Iris pigment epithelial cell (primary cell): Measurements from ENCODE around the gene GPR141.
"Not testable (repeated sequence)": the region's sequence is repeated elsewhere in the genome, so short reads cannot be mapped to it uniquely, and the experiment has no call there.

Experiments used
- DNase-seq: peaks from one replicate; pipeline ENCODE4 v3.0.0-alpha.2; 2011; ENCODE audit warnings: low read depth

The GPR141 gene

GRCh38 chr7:37686556-37687345, 3.2 kb downstream of the GPR141 start:
- no peak for DNase-seq

DNA sequence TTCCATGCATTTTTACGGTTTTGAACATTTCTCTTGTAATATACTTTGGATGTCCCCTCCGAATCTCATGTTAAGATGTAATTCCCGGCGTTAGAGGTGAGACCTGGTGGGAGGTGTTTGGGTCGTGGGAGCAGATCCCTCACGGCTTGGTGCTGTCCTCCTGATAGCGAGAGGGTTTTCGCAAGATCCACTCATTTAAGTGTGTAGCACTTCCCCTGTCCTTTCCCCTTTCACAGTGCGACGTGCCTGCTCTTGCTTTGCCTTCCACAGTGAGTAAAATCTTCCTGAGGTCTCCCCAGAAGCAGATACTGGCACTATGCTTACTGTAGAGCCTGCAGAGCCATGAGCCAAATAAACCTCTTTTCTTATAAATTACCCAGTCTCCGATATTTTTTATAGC, 6.6 kb downstream of the GPR141 start:
- DNase-seq, result no peak

DNA sequence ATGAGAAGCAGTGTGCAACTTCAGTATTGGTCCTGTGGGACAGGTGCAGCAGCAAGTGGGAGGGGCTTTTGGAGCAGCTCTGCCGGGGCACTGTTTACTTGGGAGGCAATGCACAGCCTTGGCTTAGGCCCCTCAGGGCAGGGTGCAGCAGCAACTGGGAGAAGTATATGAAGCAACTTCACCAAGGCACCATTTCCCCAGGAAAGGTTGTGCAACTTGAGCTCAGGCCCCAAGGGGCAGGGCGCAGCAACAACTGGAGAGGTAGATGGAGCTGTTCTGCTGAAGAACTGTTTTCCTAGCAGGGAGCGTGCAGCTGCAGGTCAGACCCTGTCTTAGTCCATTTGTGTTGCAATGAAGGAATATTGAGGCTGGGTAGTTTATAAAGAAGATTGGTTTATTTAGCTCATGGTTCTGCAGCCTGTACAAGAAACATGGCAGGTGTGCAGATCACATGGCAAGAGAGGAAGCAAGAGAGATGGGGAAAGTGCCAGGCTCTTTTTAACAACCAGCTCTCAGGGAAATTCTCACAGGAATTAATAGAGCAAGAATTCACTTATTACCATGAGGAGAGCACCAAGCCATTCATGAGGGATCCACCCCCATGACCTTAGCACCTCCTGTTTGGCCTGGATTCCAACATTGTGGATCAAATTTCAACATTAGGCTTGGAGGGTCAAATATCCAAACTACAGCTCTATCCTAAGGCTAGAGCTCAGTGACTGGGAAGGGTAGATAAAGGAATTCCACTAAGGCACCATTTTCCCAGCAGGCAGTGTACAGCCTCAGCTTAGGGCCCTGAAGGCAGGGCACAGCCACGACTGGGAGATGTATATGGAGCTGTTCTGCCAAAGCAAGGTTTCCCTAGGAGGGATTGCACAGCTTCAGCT, 10.9 kb downstream of the GPR141 start:
- DNase-seq, result no peak

GRCh38 chr7:37698276-37698675, 14.7 kb downstream of the GPR141 start:
- no peak for DNase-seq

GRCh38 chr7:37698782-37699181, 15.2 kb downstream of the GPR141 start:
- no peak for DNase-seq

DNA sequence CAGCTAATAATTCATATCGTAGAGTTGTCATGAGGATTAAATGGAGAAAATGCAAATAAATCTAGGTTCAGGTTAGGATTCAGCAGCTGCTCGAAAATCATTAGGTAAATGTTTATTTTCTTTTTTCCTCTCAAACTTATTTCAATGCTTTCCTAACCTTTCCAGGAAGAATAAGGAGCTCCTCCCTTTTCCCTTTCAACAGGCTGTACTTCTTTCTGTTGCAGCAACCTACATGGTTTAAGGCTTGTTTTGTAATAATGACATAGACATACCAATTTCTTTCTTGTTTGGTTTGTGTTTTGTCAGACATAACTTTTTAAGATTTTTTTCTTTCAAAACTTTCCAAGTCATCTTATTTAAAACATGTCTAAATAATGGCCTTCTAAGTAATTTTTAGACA, 18.2 kb downstream of the GPR141 start:
- no peak for DNase-seq

DNA sequence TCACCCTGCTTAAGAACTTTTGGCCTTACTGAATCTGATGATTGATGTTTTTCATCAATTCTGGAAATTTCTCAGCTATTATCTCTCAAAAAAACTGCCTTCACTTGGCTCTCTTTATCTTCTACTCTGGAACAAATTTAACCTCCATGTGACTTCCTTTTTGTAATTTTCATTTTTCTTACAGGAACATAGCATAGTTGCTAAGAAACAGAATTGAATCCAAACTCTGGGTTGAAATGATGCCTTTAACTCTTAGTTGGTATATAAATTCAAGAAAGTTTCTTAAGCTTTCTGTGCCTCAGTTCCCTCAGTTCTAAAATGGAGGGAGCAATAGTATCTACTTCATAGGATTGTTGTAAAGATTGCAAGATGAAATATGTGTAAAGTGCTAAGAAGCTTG, 19.8 kb downstream of the GPR141 start:
- no peak for DNase-seq

DNA sequence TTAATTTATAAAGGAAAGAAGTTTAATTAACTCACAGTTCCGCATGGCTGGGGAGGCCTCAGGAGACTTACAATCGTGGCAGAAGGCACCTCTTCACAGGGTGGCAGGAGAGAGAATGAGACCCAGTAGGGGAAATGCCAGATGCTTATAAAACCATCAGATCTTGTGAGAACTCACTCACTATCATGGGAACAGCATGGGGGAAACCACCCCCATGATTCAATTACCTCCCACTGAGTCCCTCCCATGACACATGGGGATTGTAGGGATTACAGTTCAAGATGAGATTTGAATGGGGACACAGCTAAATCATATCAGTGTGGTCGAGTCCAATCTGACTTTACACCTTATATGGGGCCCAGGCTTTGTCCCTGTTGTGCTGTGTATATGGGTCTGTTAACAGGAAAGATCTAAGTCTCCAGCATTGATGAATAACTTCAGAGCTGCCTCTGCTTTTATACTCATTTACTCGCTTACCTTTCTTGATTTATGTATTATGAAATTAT, 20.8 kb downstream of the GPR141 start:
- DNase-seq, result not testable (repeated sequence)

DNA sequence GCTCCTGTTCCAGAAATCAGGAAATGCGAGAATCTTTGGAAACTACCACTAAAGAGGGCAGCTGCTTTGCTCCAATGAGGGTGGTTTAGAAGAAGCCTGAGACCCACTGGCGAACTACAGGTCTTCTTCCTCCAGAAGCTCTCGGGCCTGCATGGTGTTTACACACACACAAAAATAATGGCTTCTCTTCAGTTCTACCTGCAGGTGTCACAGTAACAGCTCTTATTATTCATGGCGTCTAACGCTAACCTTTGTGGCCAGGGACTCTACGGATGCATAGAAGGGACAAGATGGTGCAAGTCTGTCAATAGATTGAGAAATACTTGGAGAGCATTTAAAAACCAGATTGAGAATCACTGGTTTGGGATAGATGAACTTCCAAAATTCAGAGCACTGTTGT, 22.4 kb downstream of the GPR141 start:
- no peak for DNase-seq

GRCh38 chr7:37706804-37707203, 23.2 kb downstream of the GPR141 start:
- no peak for DNase-seq

DNA sequence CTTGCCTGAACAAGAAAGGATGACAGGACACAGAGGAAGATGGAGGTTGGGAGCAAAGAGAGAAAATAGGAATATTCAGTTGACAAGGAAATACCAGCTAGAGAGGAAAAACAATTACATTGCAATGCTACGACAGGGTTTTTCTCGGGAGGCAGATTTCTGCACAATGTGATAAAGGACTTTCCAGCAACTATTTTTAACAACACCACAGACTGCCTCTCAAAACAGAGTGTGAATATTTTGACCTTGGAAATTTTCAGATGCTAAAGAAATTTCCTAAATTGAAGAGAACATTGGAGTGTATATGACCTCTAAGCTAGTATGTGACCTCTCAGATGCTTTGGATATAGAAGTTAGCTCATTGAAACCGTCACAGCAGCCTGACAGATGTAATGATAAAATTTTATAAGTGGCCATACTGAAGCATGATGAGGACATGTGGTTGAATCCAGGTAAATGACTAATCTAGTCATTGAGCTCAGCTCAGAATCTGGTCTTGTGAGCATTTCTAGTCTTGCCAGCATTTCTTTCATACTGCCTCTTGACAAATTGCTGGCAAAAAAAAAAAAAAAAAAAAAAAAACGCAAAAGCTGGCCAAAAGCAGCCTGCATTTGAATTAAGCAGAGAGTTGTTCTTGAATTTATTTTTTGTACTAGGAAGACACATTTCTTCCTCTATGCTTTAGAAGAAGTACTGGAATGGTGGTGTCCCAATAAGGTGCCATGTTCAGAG, 24.4 kb downstream of the GPR141 start:
- DNase-seq, result no peak

DNA sequence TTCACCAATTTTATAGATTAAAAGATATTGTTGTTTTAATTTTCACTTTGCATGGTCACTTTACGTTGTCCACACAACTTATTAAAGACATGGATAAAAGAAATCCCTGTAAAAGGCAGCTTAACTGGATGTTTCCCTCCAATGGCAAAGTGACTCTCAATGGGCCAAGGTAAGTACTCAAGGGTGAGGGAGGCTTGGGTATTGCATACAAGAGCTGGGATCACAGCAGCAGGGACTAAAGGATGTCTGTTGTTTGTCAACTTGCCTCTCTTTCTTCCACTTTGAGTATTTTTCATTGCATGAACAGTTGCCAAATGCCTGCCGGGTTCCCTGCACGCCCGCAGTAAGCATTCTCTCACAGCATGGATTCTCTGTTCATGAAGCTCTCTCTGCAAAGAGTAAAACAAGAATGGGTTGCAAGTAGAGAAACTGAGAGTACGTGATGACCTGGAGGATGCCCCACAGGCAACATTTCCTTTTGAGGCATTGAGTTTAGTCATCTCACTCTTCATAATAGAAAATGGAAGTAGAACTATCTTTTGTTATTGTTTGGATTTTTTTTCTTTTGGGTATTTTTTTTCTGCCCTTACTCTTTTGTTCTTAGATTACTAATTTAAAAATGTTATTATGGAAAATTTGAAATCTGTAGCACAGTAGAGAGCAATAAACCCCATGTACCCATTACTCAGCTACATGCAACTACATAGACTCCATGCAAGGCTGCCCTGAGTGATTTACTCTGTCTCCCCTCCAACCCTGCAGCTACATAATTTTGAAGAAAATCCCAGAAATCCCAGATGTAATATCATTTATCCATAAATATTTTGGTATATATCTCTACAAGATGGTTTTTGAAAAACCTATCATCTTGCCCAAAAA, 26.3 kb downstream of the GPR141 start:
- DNase-seq, result no peak

DNA sequence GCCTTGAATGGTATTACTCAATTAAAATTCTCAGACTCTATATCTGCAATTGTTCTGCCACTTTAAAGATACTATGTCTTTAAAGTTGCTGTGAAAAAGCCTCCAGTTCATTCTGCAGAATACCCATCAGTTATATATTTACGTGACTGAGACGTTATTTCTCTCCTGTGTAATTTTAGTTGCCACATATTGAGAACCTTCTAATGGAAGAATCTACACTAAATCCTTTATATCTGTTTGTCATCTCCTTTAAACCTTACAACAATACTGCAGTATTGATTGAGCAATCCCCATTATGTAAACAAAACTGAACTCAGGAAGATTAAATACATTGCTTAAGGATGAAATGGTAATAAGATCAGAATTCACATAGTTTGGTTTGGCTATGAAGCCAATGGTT, 30.0 kb downstream of the GPR141 start:
- DNase-seq, result peak; percentile 7

DNA sequence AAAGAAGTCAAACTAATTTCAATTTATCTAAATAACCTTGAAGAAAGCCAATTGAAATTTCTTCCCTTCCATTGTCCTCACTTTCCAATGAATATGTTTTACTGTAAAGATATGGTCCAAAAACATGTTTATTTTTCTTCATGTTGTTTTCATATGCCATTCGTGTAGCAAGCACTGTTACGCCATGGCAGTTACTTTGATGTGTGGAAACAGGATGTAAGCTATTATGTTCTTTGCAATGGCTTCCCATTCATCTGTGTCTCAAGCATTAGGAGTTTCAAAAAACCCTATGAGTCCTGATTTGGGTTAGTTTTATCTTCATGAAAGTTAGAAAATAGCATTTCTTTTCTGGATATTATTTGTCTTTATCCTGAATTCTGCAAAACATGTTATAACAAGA, 31.0 kb downstream of the GPR141 start:
- DNase-seq, result no peak

DNA sequence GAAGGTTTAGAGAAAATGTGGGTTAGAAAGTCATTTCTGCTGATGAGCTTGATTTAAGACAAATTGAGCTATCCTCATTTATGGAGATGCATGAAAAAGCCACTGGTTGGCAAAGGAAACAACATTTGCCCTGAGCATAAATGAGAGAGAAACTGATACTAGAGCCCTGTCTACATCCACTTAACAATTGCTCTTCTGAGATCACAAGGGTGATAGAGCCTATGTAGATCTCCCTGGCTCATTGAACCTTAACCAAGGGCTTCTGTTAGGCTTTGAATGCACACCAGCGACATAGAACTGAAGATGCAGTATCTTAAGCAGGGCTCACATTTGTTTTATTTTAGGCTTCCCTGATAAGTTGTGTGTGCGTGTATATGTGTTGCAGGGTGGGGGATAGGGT, 35.0 kb downstream of the GPR141 start:
- DNase-seq, result no peak

- no peak for DNase-seq
Observed at GRCh38 chr7:37719077-37719476, 35.5 kb downstream of the GPR141 start.

- DNase-seq, result no peak
Observed at GRCh38 chr7:37724732-37725131, 41.2 kb downstream of the GPR141 start.

- no peak for DNase-seq
Observed at GRCh38 chr7:37726016-37726415, 42.5 kb downstream of the GPR141 start.

- DNase-seq, result no peak
Observed at GRCh38 chr7:37728747-37729146, 45.2 kb downstream of the GPR141 start.

GRCh38 chr7:37729181-37729580, 45.6 kb downstream of the GPR141 start:
- no peak for DNase-seq

DNA sequence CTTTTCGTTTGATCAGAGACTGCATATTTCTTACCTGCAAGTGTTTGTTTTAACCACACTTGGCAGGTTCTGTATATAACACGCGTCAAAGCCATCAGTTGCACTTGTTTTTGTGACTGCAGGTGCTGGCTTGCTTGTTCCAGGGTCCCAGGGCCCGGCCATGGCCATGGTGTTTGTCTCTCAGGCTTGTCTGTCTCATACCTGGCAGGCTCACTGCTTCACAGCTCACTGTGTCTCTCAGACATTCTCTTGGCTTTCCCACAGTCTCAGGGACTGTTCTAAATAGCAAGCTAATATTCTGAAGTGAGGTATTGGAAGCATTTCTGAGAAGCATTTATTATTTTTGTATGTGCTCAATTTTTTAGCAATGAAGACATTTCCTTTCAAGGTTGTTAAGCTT, 46.9 kb downstream of the GPR141 start:
- no peak for DNase-seq
